Measurements from ENCODE around the gene CFAP107. TPM values are rescaled to one million over a fixed set of nuclear protein-coding genes. Genes with fewer than 3 reads are reported as not detected.

The CFAP107 gene
- total RNA-seq, 2 experiments from 2014 or later, result not detected

DNA sequence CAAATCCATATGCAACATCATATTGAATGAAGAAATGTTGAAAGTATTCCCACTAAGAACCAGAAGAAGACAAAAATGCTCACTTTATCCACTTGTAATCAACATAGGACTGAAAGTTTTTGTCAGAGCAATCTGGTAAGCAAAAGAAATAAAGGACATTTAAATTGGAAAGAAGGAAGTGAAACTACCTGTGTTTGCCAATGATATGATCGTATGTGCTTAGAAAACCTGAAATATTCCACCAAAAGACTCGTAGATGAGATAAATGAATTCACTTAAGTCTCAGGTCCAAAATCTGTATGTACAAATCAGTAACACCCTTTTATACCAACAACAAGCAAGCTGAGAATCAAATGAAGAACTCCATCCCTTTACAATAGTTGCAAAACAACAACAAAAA is 53.7 kb downstream of the CFAP107 start:
- H3K27me3 Mint-ChIP-seq (ENCODE audit: low read depth), result peaks cover 14% of the 10 kb centered on the region
- ATAC-seq (no peak), DNase-seq (no peak)
- H3K4me1 Mint-ChIP-seq (ENCODE audit: low read depth), result no peaks in the 10 kb centered on the region
- no peak overlapping the region for H3K27ac Mint-ChIP-seq
- no peak overlapping the region for H3K4me3 Mint-ChIP-seq
- no peaks in the 10 kb centered on the region for H3K36me3 Mint-ChIP-seq (ENCODE audit: low read depth)
- no peaks in the 10 kb centered on the region for H3K9me3 Mint-ChIP-seq (ENCODE audit: insufficient read depth)
- ChIA-PET CTCF (no interaction called here), POLR2A (no interaction called here)

DNA sequence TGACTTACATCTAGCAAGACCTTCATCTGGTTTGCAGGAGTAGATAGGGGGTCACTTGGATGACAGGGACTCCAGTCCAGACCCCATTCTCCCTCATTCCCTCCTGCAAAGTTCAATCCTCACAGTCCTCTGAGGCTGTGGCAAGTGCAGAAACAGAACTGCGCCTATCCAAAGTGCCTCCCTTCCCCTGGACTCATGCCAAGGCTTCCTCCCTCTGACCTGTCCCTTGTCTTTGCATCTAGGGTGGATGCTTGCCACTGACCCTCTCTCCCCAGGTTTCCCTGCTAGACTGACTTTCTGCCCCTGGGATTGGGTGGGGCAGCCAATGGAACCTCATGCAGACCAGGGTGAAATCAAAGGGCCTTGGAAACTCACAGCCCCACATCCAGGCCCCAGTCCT is 63.9 kb downstream of the CFAP107 start:
- H3K27me3 Mint-ChIP-seq (ENCODE audit: low read depth), result peaks cover 11% of the 10 kb centered on the region
- no peaks in the 10 kb centered on the region for H3K36me3 Mint-ChIP-seq (ENCODE audit: low read depth)
- H3K4me1 Mint-ChIP-seq (ENCODE audit: low read depth), result no peaks in the 10 kb centered on the region

DNA sequence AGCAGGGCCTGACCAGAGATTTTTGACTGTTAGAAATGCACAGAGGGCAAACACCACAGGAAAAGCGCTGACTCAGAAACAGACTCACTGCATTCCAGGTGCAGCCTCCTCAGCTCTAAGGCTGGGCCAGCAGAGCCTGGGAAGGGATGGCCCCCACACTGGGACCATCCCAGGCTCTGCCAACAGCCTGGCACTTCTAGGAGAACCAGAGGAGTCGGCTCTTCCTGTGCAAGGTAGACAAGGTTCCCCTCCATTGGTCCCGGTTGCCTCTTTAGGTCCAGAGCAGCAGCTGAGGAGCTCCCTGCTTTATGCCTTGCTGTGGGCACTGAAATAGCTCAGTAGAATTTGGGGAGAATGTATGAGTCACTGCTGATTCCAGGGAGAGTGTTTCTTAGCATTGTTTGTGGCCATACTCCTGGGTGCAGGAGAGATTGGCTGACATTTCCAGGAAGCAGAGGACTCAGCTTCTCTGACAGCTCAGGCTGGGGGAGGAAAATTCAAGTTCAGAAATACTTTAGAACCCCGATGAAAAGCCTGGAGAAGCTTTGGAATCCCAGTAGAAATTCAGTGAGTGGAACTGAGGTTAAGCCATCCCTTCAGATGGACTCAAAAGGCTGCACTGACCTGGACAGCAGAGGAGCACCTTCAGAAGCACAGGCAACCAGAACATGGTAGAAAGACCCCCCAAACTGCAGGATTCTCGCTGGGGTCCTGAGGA is 64.8 kb downstream of the CFAP107 start:
- ChIA-PET POLR2A (no interaction called here), CTCF (no interaction called here)
- DNase-seq (no peak), ATAC-seq (no peak)
- Mint-ChIP-seq H3K4me3 (no peak overlapping the region), H3K4me1 (ENCODE audit: low read depth) (no peaks in the 10 kb centered on the region), H3K9me3 (ENCODE audit: insufficient read depth) (no peaks in the 10 kb centered on the region), H3K27me3 (ENCODE audit: low read depth) (peaks cover 8% of the 10 kb centered on the region), H3K36me3 (ENCODE audit: low read depth) (no peaks in the 10 kb centered on the region), H3K27ac (no peak overlapping the region)

More for the DNA sequence above, 63.9 kb downstream of the CFAP107 start:
- ChIA-PET POLR2A (no interaction called here), CTCF (no interaction called here)
- no peak overlapping the region for H3K4me3 Mint-ChIP-seq
- no peak overlapping the region for H3K27ac Mint-ChIP-seq
- DNase-seq, result no peak
- no peaks in the 10 kb centered on the region for H3K9me3 Mint-ChIP-seq (ENCODE audit: insufficient read depth)
- ATAC-seq, result no peak

- Mint-ChIP-seq H3K27me3 (ENCODE audit: low read depth) (peaks cover 8% of the 10 kb centered on the region), H3K36me3 (ENCODE audit: low read depth) (no peaks in the 10 kb centered on the region), H3K9me3 (ENCODE audit: insufficient read depth) (no peaks in the 10 kb centered on the region), H3K4me1 (ENCODE audit: low read depth) (no peaks in the 10 kb centered on the region), H3K27ac (no peak overlapping the region), H3K4me3 (no peak overlapping the region)
- CTCF ChIA-PET, result no interaction called here
- POLR2A ChIA-PET, result no interaction called here
- ATAC-seq (no peak), DNase-seq (no peak)
These were observed 65.4 kb downstream of the CFAP107 start for GRCh38 chr1:12811409-12811784.

Other genes starting within 250 kb of the CFAP107 start
- gene DHRS3, start 128.0 kb upstream of the CFAP107 start, total RNA-seq, result 10 to 100 TPM; 86.8 to 89.5 TPM
- gene AADACL4, start 102.1 kb upstream of the CFAP107 start, total RNA-seq, result not detected
- gene AADACL3, start 30.1 kb upstream of the CFAP107 start, total RNA-seq, result not detected
- gene PRAMEF12, start 27.5 kb downstream of the CFAP107 start, total RNA-seq, result not detected
- not detected for gene PRAMEF1, start 45.2 kb downstream of the CFAP107 start, total RNA-seq
- not detected for gene PRAMEF11, start 85.2 kb downstream of the CFAP107 start, total RNA-seq
- gene HNRNPCL1, start 102.5 kb downstream of the CFAP107 start, total RNA-seq, result not detected
- not detected for gene PRAMEF2, start 110.9 kb downstream of the CFAP107 start, total RNA-seq
- not detected for gene PRAMEF4, start 140.0 kb downstream of the CFAP107 start, total RNA-seq
- gene PRAMEF10, start 152.1 kb downstream of the CFAP107 start, total RNA-seq, result not detected
- not detected for gene PRAMEF7, start 170.4 kb downstream of the CFAP107 start, total RNA-seq
- not detected for gene PRAMEF6, start 201.4 kb downstream of the CFAP107 start, total RNA-seq

All from activated CD8-positive, alpha-beta T cell treated with anti-CD3 and anti-CD28 coated beads, Interleukin-2, amount 10 ng/mL, durations not matched to agents 7 days and 5 days (primary cell).